ENCODE results near the gene PTHLH.
A peak's percentile ranks its signal among the peaks of the same experiment; 100 is the strongest.

Gene PTHLH

DNA sequence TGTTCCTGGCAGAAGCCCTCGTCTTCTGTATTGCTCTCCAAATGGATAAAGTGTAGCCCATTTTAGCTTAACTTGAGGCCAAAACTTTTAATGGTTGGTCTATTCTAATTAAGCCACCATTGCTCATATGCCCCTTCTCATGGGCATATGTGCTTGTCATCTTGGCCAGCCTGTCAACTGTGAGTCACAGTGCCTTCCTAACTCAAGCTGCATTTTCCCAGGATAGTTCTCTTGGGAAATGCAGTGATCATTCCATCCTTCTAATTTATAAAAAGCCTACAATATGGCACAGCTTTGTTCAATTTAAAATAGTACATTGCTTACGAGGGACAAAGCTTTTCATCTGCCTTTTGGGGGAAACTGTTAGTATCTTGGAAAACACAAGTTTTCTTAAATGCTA is 6.6 kb downstream of the PTHLH start:
- TF ChIP-seq CTCF (IDR thresholded peaks at IDR 0.05; ENCODE audit: low read depth, low read length, missing control alignments): no peak
- no peak overlapping the region for H3K4me3 ChIP-seq (ENCODE audit: low read depth, low read length)
- in situ Hi-C loops (cut with HindIII; ENCODE audit: low sequenced_read_pairs): no loop called here
- DNase-seq (ENCODE audit: low read depth): no peak

GRCh38 chr12:27965411-27965810 is 7.1 kb downstream of the PTHLH start:
- no peak for TF ChIP-seq CTCF (IDR thresholded peaks at IDR 0.05; ENCODE audit: low read depth, low read length, missing control alignments)
- in situ Hi-C loops (cut with HindIII; ENCODE audit: low sequenced_read_pairs): no loop called here
- peak; percentile 63 for DNase-seq (ENCODE audit: low read depth)

DNA sequence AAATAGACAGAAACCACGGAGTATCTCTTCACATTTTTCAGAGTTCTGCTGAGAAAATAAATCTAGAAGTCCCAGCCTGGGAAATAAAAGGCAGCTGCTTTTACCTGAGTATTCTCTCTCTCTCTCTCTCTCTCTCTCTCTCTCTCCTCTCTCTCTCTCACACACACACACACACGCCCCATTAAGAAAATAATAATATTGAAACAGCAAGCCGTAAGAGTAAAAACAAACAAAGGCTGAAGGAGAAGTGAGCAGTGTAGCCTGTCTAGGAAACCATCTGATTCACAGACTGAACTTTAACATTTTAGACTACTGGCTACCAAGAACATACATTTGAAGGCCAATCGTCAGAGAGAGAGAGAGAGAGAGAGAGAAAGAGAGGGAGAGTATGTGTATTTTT is 8.4 kb downstream of the PTHLH start:
- no peak for TF ChIP-seq CTCF (IDR thresholded peaks at IDR 0.05; ENCODE audit: low read depth, low read length, missing control alignments)
- no peak for DNase-seq (ENCODE audit: low read depth)
- H3K4me3 ChIP-seq (ENCODE audit: low read depth, low read length): no peak overlapping the region
- in situ Hi-C loops (cut with HindIII; ENCODE audit: low sequenced_read_pairs): no loop called here

More at GRCh38 chr12:27965411-27965810, 7.1 kb downstream of the PTHLH start:
- no peak overlapping the region for H3K4me3 ChIP-seq (ENCODE audit: low read depth, low read length)

DNA sequence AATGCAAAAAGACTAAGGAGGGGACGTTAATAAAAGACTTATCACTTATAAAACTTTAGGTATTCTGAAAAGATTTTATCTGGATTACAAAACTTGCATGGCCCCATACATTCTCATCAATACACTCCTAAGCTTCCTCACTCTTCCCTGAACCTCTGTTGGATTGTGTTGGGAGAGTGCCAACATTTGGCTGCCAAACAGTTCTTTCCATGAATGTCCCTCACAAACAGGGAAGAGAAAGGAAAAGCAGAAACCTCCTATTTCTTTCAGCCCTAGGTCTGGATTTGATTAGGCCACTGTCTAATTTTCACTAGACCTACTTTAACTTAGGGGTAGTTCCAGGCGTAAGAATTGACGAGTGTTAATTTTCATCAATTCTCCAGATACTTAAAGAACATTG is 11.7 kb downstream of the PTHLH start:
- no peak for TF ChIP-seq CTCF (IDR thresholded peaks at IDR 0.05; ENCODE audit: low read depth, low read length, missing control alignments)
- DNase-seq (ENCODE audit: low read depth): no peak
- H3K4me3 ChIP-seq (ENCODE audit: low read depth, low read length): no peak overlapping the region
- in situ Hi-C loops (cut with HindIII; ENCODE audit: low sequenced_read_pairs): no loop called here

GRCh38 chr12:27958675-27959074 is 13.9 kb downstream of the PTHLH start:
- TF ChIP-seq CTCF (IDR thresholded peaks at IDR 0.05; ENCODE audit: low read depth, low read length, missing control alignments): no peak
- in situ Hi-C loops (cut with HindIII; ENCODE audit: low sequenced_read_pairs): no loop called here
- no peak overlapping the region for H3K4me3 ChIP-seq (ENCODE audit: low read depth, low read length)
- no peak for DNase-seq (ENCODE audit: low read depth)

DNA sequence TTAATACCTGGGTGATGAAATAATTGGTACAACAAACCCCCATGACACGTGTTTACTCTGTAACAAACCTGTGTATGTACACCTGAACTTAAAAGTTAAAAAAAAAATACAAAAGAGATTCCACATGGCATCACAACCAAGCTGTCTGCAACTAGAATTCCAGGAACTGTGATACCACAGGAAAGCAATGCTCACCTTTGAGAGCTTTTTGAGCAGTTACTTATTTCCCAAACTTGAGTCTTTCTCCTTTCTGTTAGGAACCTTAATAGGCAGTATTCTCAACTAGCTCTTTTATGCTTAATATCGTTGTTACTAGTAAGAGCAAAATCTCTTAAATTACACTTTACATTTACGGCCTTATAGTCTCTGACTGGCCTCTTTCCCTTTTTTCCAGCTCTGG is 15.2 kb downstream of the PTHLH start:
- in situ Hi-C loops (cut with HindIII; ENCODE audit: low sequenced_read_pairs): no loop called here
- no peak for TF ChIP-seq CTCF (IDR thresholded peaks at IDR 0.05; ENCODE audit: low read depth, low read length, missing control alignments)
- DNase-seq (ENCODE audit: low read depth): no peak
- H3K4me3 ChIP-seq (ENCODE audit: low read depth, low read length): no peak overlapping the region

DNA sequence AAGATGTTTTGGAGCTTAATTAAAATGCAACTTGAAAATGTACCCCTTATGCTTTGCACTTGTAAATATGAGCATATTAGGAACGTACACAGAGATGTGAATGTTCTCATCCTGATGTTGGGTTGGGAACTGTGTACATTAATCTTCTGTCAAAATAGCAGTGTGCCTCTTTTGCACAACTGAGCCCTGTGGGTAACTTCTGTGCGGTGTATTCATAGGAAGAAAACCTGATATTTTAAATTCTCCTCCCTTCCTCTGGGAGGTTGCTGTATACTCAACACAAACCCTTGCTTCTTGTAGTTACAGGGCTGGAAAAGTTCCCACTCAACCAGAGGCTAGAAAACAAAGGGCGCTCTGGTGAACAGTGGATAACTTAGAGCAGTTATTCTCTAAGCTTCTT is 18.7 kb downstream of the PTHLH start:
- in situ Hi-C loops (cut with HindIII; ENCODE audit: low sequenced_read_pairs): no loop called here
- TF ChIP-seq CTCF (IDR thresholded peaks at IDR 0.05; ENCODE audit: low read depth, low read length, missing control alignments): no peak
- DNase-seq (ENCODE audit: low read depth): no peak
- no peak overlapping the region for H3K4me3 ChIP-seq (ENCODE audit: low read depth, low read length)
